SK-N-SH (cell line): ENCODE measurements around the gene EHD2. TPM values are rescaled to one million over a fixed set of nuclear protein-coding genes. Genes with fewer than 3 reads are reported as not detected.

Source experiments
- CTCF ChIA-PET: fragments of 300-600, 350-600 bp; formaldehyde crosslinking; extraction: SDS; loops from one replicate; lab custom pipeline; 2021; lab: Yijun Ruan, JAX
- POLR2A ChIA-PET: fragments of 350-600 bp; sonication (Branson Sonifier 250); formaldehyde crosslinking; extraction: SDS; loops from one replicate; lab custom pipeline; 2020; ENCODE audit warnings: antibody characterized with exemption, inconsistent platforms; lab: Yijun Ruan, JAX
- DNase-seq: peaks from one replicate; pipeline ENCODE4 v3.0.0; 2012
- H2AFZ ChIP-seq: fragments of 200-600 bp; sonication (generic); 2 replicates; pipeline ENCODE4 v1.8.1; 2016; ENCODE audit warnings: antibody characterized with exemption, mild to moderate bottlenecking, low read depth
- H3F3A ChIP-seq: fragments of 200-600 bp; sonication (generic); replicated peaks from 2 replicates; pipeline ENCODE3; 2016; ENCODE audit warnings: antibody characterized with exemption, mild to moderate bottlenecking; ENCODE audit not compliant: insufficient read depth
- H3K27ac ChIP-seq, 2 experiments: fragments of 200-500 bp in 1 of 2; fragments of 200-600 bp in 1 of 2; sonication (Bioruptor generic) in 1 of 2; sonication (generic), shearing (Covaris generic) in 1 of 2; 2 replicates each; pipeline versions ENCODE4 v1.5.1 to v1.6.1; 2014 to 2016; ENCODE audit warnings: low read depth in 2 of 2, inconsistent platforms in 1 of 2, low read length in 1 of 2, mild to moderate bottlenecking in 1 of 2, mixed read lengths in 1 of 2
- H3K27me3 ChIP-seq: fragments of 200-600 bp; sonication (generic), shearing (Covaris generic); 2 replicates; pipeline ENCODE4 v1.6.1; 2016; ENCODE audit warnings: mixed run types; ENCODE audit not compliant: insufficient read depth
- H3K36me3 ChIP-seq, 2 experiments: fragments of 200-500 bp in 1 of 2; fragments of 200-600 bp in 1 of 2; sonication (Bioruptor generic) in 1 of 2; sonication (generic) in 1 of 2; replicated peaks in 1 of 2; 2 replicates each; pipeline versions ENCODE3 to v1.5.1; 2014 to 2016; ENCODE audit warnings: low read length in 1 of 2, mild to moderate bottlenecking in 1 of 2; ENCODE audit not compliant: insufficient read depth in 2 of 2, control insufficient read depth in 1 of 2
- H3K4me1 ChIP-seq, 2 experiments: fragments of 200-500 bp in 1 of 2; fragments of 200-600 bp in 1 of 2; sonication (Bioruptor generic) in 1 of 2; sonication (generic), shearing (Covaris generic) in 1 of 2; 2 replicates each; pipeline versions ENCODE4 v1.5.1 to v1.6.1; 2014 to 2016; ENCODE audit warnings: low read depth in 1 of 2, low read length in 1 of 2, mixed run types in 1 of 2; ENCODE audit not compliant: insufficient read depth in 2 of 2, control insufficient read depth in 1 of 2
- H3K4me2 ChIP-seq: fragments of 200-600 bp; sonication (generic), shearing (Covaris generic); 2 replicates; pipeline ENCODE4 v1.6.1; 2017; ENCODE audit warnings: mixed run types
- H3K4me3 ChIP-seq, 2 experiments: fragments of 200-500 bp in 1 of 2; fragments of 200-600 bp in 1 of 2; sonication (Bioruptor generic) in 1 of 2; sonication (generic), shearing (Covaris generic) in 1 of 2; 2 replicates each; pipeline versions ENCODE4 v1.5.1 to v1.8.1; 2014 to 2016; ENCODE audit warnings: low read depth in 2 of 2, inconsistent platforms in 1 of 2, low read length in 1 of 2, mild to moderate bottlenecking in 1 of 2, mixed read lengths in 1 of 2, moderate library complexity in 1 of 2
- H3K79me2 ChIP-seq: fragments of 200-600 bp; sonication (generic); 2 replicates; pipeline ENCODE4 v1.8.1; 2017; ENCODE audit warnings: mild to moderate bottlenecking; ENCODE audit not compliant: insufficient read depth
- H3K9ac ChIP-seq: fragments of 200-600 bp; sonication (generic); 2 replicates; pipeline ENCODE4 v1.6.1; 2017; ENCODE audit warnings: mixed run types
- H3K9me2 ChIP-seq: fragments of 200-600 bp; sonication (generic); 2 replicates; pipeline ENCODE4 v1.6.1; 2017; ENCODE audit warnings: mixed run types
- H3K9me3 ChIP-seq: fragments of 200-600 bp; sonication (generic); 2 replicates; pipeline ENCODE4 v1.6.1; 2017; ENCODE audit warnings: mixed run types, mild to moderate bottlenecking, moderate library complexity
- H4K20me1 ChIP-seq: fragments of 200-600 bp; sonication (generic); 2 replicates; pipeline ENCODE4 v1.6.1; 2017; ENCODE audit warnings: mild to moderate bottlenecking, mixed run types; ENCODE audit not compliant: insufficient read depth
- EP300 ChIP-seq, 2 experiments: IDR thresholded peaks; 2 replicates each; pipeline versions ENCODE4 v1.4.0 to v1.6.1; 2012; ENCODE audit warnings: borderline replicate concordance in 1 of 2, low read depth in 1 of 2, low read length in 1 of 2
- GABPA ChIP-seq: IDR thresholded peaks from 2 replicates; pipeline ENCODE4 v1.4.0; 2012; ENCODE audit warnings: low read depth, mild to moderate bottlenecking
- GATA2 ChIP-seq: sonication (generic); formaldehyde crosslinking; IDR thresholded peaks from 2 replicates; pipeline ENCODE4 v1.5.0; 2020; ENCODE audit warnings: mild to moderate bottlenecking, missing genetic modification reagents
- JUND ChIP-seq: IDR thresholded peaks from 2 replicates; pipeline ENCODE4 v1.4.0; 2012
- NFIC ChIP-seq: IDR thresholded peaks from 2 replicates; pipeline ENCODE4 v1.4.0; 2012; ENCODE audit warnings: borderline replicate concordance
- NRF1 ChIP-seq: IDR thresholded peaks from 2 replicates; pipeline ENCODE4 v1.6.1; 2012; ENCODE audit warnings: low read depth, mild to moderate bottlenecking, low read length
- RAD21 ChIP-seq: IDR thresholded peaks from 2 replicates; pipeline ENCODE4 v1.6.1; 2012; ENCODE audit warnings: mild to moderate bottlenecking, low read length
- RXRA ChIP-seq: IDR thresholded peaks from 2 replicates; pipeline ENCODE4 v1.4.0; 2012; ENCODE audit warnings: low read depth, mild to moderate bottlenecking, borderline replicate concordance
- SMC3 ChIP-seq: IDR thresholded peaks from 2 replicates; pipeline ENCODE4 v1.6.1; 2012; ENCODE audit warnings: low read depth, low read length, improper control_type of control experiment
- TCF12 ChIP-seq: IDR thresholded peaks from 2 replicates; pipeline ENCODE4 v1.4.0; 2012
- WGBS: methylation state at CpG from one replicate; pipeline ENCODE4 v1.1.6; 2017; ENCODE audit warnings: low lambda C conversion rate; 5-methylcytosine and 5-hydroxymethylcytosine counted together
- polyA plus RNA-seq, 3 experiments: library from polyadenylated mRNA; depleted of rRNA; stranded (reverse); fragments of >200 nt; gene quantifications; 2 replicates each; pipeline ENCODE4 v1.2.3, GENCODE V29; 2012
- TF ChIP-seq, protein P1 (sequence below): fragments of 150-350 bp; IDR thresholded peaks from 2 replicates; pipeline ENCODE4 v1.6.1; 2017; ENCODE audit warnings: antibody characterized with exemption, low read length, low read depth, borderline replicate concordance
- TF ChIP-seq, protein P2 (sequence below): IDR thresholded peaks from 2 replicates; pipeline ENCODE4 v1.6.1; 2012; ENCODE audit warnings: mild to moderate bottlenecking, low read depth, low read length, moderate library complexity
- TF ChIP-seq, protein P3 (sequence below): IDR thresholded peaks from 2 replicates; pipeline ENCODE4 v1.4.0; 2012; ENCODE audit warnings: low read depth, borderline replicate concordance
- TF ChIP-seq, protein P4 (sequence below): IDR thresholded peaks from 2 replicates; pipeline ENCODE4 v1.4.0; 2012; ENCODE audit warnings: low read depth, borderline replicate concordance
- TF ChIP-seq, protein P5 (sequence below): IDR thresholded peaks from 2 replicates; pipeline ENCODE4; 2012

The EHD2 gene
- polyA plus RNA-seq, 1 of the 3 experiments (the other 2 are of a cell fraction) = 55.5 TPM

DNA sequence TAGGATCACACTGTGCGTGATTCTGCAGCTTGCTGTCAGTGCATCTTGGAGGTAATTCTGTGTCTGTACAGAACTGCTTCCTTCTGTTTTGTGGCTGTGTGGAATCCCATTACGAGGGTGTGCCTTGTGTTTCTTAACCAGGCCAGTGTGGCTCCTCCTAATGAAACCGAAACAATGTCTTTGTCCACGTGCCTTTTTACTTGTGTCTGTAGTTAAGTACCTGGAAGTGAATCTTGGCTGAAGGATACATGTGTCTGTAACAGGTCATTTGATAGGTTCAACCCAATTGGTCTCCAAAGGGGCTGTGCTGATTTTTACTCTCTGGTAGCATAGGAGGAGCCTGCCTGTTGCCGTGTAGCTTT, 45.2 kb downstream of the EHD2 start (continued):
- TF ChIP-seq, protein P1, sequence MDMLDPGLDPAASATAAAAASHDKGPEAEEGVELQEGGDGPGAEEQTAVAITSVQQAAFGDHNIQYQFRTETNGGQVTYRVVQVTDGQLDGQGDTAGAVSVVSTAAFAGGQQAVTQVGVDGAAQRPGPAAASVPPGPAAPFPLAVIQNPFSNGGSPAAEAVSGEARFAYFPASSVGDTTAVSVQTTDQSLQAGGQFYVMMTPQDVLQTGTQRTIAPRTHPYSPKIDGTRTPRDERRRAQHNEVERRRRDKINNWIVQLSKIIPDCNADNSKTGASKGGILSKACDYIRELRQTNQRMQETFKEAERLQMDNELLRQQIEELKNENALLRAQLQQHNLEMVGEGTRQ = no peak
- TF ChIP-seq, all 33 proteins: peak for 0

DNA sequence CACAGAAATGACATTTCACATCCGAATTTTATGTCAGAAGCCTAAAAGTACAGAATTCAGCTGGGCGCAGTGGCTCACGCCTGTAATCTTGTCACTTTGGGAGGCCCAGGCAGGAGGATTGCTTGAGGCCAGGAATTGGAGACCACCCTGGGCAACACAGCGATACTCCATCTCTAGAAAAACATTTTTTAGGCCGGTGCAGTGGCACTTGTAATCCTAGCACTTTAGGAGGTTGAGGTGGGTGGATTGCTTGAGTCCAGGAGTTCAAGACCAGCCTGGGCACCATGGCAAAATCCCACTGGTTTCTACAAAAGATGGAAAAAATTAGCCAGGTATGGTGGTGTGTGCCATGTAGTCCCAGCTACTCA, 47.4 kb downstream of the EHD2 start:
- Histone ChIP-seq H3K27ac (no peak overlapping the region), H3K9ac (no peak overlapping the region), H3K9me3 (no peaks in the 10 kb centered on the region), H3K9me2 (no peaks in the 10 kb centered on the region), H4K20me1 (peaks cover 3% of the 10 kb centered on the region; the same call in 1 of the 2 replicates), H3K79me2 (no peaks in the 10 kb centered on the region), H3F3A (peaks cover 17% of the 10 kb centered on the region), H3K4me1 (no peaks in the 10 kb centered on the region), H3K36me3 (peaks cover 12 to 29% of the 10 kb centered on the region in 2 experiments), H3K4me2 (no peak overlapping the region), H3K4me3 (no peak overlapping the region), H3K27me3 (no peaks in the 10 kb centered on the region), H2AFZ (no peak overlapping the region)
- 74% methylated on average over 4 of the region's 5 CpGs for WGBS
- no peak for DNase-seq
- TF ChIP-seq, protein P2, sequence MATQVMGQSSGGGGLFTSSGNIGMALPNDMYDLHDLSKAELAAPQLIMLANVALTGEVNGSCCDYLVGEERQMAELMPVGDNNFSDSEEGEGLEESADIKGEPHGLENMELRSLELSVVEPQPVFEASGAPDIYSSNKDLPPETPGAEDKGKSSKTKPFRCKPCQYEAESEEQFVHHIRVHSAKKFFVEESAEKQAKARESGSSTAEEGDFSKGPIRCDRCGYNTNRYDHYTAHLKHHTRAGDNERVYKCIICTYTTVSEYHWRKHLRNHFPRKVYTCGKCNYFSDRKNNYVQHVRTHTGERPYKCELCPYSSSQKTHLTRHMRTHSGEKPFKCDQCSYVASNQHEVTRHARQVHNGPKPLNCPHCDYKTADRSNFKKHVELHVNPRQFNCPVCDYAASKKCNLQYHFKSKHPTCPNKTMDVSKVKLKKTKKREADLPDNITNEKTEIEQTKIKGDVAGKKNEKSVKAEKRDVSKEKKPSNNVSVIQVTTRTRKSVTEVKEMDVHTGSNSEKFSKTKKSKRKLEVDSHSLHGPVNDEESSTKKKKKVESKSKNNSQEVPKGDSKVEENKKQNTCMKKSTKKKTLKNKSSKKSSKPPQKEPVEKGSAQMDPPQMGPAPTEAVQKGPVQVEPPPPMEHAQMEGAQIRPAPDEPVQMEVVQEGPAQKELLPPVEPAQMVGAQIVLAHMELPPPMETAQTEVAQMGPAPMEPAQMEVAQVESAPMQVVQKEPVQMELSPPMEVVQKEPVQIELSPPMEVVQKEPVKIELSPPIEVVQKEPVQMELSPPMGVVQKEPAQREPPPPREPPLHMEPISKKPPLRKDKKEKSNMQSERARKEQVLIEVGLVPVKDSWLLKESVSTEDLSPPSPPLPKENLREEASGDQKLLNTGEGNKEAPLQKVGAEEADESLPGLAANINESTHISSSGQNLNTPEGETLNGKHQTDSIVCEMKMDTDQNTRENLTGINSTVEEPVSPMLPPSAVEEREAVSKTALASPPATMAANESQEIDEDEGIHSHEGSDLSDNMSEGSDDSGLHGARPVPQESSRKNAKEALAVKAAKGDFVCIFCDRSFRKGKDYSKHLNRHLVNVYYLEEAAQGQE = no peak
- TF ChIP-seq, protein P3, sequence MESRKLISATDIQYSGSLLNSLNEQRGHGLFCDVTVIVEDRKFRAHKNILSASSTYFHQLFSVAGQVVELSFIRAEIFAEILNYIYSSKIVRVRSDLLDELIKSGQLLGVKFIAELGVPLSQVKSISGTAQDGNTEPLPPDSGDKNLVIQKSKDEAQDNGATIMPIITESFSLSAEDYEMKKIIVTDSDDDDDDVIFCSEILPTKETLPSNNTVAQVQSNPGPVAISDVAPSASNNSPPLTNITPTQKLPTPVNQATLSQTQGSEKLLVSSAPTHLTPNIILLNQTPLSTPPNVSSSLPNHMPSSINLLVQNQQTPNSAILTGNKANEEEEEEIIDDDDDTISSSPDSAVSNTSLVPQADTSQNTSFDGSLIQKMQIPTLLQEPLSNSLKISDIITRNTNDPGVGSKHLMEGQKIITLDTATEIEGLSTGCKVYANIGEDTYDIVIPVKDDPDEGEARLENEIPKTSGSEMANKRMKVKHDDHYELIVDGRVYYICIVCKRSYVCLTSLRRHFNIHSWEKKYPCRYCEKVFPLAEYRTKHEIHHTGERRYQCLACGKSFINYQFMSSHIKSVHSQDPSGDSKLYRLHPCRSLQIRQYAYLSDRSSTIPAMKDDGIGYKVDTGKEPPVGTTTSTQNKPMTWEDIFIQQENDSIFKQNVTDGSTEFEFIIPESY = no peak
- TF ChIP-seq, protein P4, sequence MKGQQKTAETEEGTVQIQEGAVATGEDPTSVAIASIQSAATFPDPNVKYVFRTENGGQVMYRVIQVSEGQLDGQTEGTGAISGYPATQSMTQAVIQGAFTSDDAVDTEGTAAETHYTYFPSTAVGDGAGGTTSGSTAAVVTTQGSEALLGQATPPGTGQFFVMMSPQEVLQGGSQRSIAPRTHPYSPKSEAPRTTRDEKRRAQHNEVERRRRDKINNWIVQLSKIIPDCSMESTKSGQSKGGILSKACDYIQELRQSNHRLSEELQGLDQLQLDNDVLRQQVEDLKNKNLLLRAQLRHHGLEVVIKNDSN = no peak
- ChIA-PET CTCF (interaction anchor here (1.1 to 1.3 kb wide), 2 partner anchors 48 to 61 kb away, joined by 3 read pairs; no protein-coding TSS in a partner anchor), POLR2A (no interaction called here)

DNA sequence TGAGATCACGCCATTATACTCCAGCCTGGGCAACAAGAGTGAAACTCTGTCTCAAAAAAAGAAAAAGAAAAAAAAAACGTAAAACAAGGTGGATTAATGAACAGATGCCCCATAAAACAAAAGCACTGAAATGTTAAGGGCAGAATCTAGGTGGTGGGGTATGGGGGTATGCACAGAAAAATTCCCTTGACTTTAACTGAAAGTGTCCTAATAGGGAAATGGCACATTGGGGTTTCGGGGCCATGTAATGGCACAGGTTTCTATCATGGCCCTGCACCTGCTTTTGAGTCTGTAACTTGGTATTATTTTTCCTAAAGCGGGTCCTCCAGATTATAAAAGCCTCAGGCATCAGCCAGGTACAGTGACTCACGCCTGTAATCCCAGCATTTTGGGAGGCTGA, 48.3 kb downstream of the EHD2 start:
- no peak overlapping the region for H2AFZ ChIP-seq
- no peak overlapping the region for H3K9ac ChIP-seq
- no peak overlapping the region for H3K4me3 ChIP-seq
- H3K27me3 ChIP-seq = no peaks in the 10 kb centered on the region
- H4K20me1 ChIP-seq = peaks cover 3% of the 10 kb centered on the region; the same call in 1 of the 2 replicates
- WGBS = 60% methylated on average over 5 of the region's 5 CpGs
- ChIA-PET POLR2A (no interaction called here), CTCF (interaction anchor here (0.6 kb wide), 1 partner anchor 393 kb away, joined by 3 read pairs; no protein-coding TSS in a partner anchor)
- peaks cover 12 to 19% of the 10 kb centered on the region in 2 experiments for H3K36me3 ChIP-seq
- no peak overlapping the region for H3K27ac ChIP-seq
- no peaks in the 10 kb centered on the region for H3K9me3 ChIP-seq
- no peak overlapping the region for H3K4me2 ChIP-seq
- no peaks in the 10 kb centered on the region for H3K9me2 ChIP-seq
- no peak for DNase-seq
- H3K4me1 ChIP-seq = no peaks in the 10 kb centered on the region
- H3K79me2 ChIP-seq = no peaks in the 10 kb centered on the region
- peaks cover 17% of the 10 kb centered on the region for H3F3A ChIP-seq
- TF ChIP-seq GATA2 (CRISPR knock-in tag) (no peak), RAD21 (no peak), RXRA (no peak), NRF1 (no peak), TCF12 (no peak), SMC3 (no peak), NFIC (no peak), GABPA (no peak), EP300 (IDR thresholded peaks at IDR 0.05; ENCODE audit: borderline replicate concordance in 1 of 2, low read depth in 1 of 2, low read length in 1 of 2) (no peak), JUND (no peak)
- TF ChIP-seq, protein P5, sequence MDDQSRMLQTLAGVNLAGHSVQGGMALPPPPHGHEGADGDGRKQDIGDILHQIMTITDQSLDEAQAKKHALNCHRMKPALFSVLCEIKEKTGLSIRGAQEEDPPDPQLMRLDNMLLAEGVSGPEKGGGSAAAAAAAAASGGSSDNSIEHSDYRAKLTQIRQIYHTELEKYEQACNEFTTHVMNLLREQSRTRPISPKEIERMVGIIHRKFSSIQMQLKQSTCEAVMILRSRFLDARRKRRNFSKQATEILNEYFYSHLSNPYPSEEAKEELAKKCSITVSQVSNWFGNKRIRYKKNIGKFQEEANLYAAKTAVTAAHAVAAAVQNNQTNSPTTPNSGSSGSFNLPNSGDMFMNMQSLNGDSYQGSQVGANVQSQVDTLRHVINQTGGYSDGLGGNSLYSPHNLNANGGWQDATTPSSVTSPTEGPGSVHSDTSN = no peak
